ENCODE results near the gene ARHGAP1.

The ARHGAP1 gene

GRCh38 chr11:46669711-46670139 is 30.7 kb downstream of the ARHGAP1 start:
- TF ChIP-seq SUZ12 (IDR thresholded peaks at IDR 0.05): no peak
- TF ChIP-seq FOXK2 (IDR thresholded peaks at IDR 0.05): no peak
- no peak for TF ChIP-seq BHLHE40 (IDR thresholded peaks at IDR 0.05; ENCODE audit: borderline replicate concordance)
- TF ChIP-seq ZNF384 (IDR thresholded peaks at IDR 0.05): no peak
- no peak for TF ChIP-seq LEF1 (IDR thresholded peaks at IDR 0.05; ENCODE audit: borderline replicate concordance)
- no peak for TF ChIP-seq PKNOX1 (IDR thresholded peaks at IDR 0.05)
- TF ChIP-seq TARDBP (IDR thresholded peaks at IDR 0.05): no peak
- TF ChIP-seq L3MBTL2 (conservative IDR thresholded peaks at IDR 0.05): no peak
- TF ChIP-seq CTBP1 (IDR thresholded peaks at IDR 0.05; ENCODE audit: borderline replicate concordance): no peak
- TF ChIP-seq HDGF (IDR thresholded peaks at IDR 0.05; ENCODE audit: borderline replicate concordance): no peak
- TF ChIP-seq FOXA1 (IDR thresholded peaks at IDR 0.05): no peak
- TF ChIP-seq NFRKB (IDR thresholded peaks at IDR 0.05): no peak
- ChIA-PET CTCF (no interaction called here), POLR2A (no interaction called here)
- no peak for DNase-seq (ENCODE audit: extremely low spot score)

- no peak for DNase-seq (ENCODE audit: extremely low spot score)
- CTCF ChIA-PET: no interaction called here
- TF ChIP-seq FOXA1 (IDR thresholded peaks at IDR 0.05) (no peak), ARNT (IDR thresholded peaks at IDR 0.05) (no peak), PKNOX1 (IDR thresholded peaks at IDR 0.05) (no peak), ELF4 (IDR thresholded peaks at IDR 0.05) (no peak), HDGF (IDR thresholded peaks at IDR 0.05; ENCODE audit: borderline replicate concordance) (no peak)
- POLR2A ChIA-PET: no interaction called here
Measured at GRCh38 chr11:46668480-46669085, 31.8 kb downstream of the ARHGAP1 start.

DNA sequence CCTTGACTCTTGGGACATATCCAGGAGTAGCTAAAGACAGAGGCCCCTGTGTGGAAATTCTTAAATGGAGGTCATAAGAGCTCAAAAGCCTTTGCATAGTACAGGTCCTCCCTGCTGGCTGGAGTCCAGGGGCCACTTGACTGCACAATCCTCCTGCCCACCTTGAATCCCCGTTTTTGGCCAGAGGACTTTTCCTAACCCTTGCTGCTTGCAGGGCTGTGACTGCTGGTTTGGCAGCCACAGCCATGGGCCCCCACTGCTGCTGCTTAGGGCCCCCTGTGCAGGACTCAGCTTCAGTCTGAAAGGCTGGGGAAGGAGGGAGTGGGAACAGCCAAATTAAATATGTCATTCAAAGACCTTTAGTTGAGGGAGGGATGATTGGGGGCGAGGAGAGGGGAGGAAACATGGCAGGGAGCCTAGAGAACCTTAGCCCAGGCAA is 33.4 kb downstream of the ARHGAP1 start:
- ChIA-PET POLR2A (no interaction called here), CTCF (interaction anchor here (1.0 kb wide), 1 partner anchor 168 kb away, joined by 3 read pairs; no protein-coding TSS in a partner anchor)
- no peak for DNase-seq (ENCODE audit: extremely low spot score)
- no peak for TF ChIP-seq HDGF (IDR thresholded peaks at IDR 0.05; ENCODE audit: borderline replicate concordance)
- no peak for TF ChIP-seq PKNOX1 (IDR thresholded peaks at IDR 0.05)
- no peak for TF ChIP-seq FOXK2 (IDR thresholded peaks at IDR 0.05)
- TF ChIP-seq NFRKB (IDR thresholded peaks at IDR 0.05): no peak
- no peak for TF ChIP-seq SP1 (IDR thresholded peaks at IDR 0.05)
- TF ChIP-seq CTBP1 (IDR thresholded peaks at IDR 0.05; ENCODE audit: borderline replicate concordance): no peak
- no peak for TF ChIP-seq ELF4 (IDR thresholded peaks at IDR 0.05)

GRCh38 chr11:46666516-46666915 is 33.9 kb downstream of the ARHGAP1 start:
- POLR2A ChIA-PET: interaction anchor here (0.6 kb wide), 1 partner anchor 9 kb away, joined by 3 read pairs; no protein-coding TSS in a partner anchor
- no peak for TF ChIP-seq FOXK2 (IDR thresholded peaks at IDR 0.05)
- TF ChIP-seq L3MBTL2 (conservative IDR thresholded peaks at IDR 0.05): no peak
- no peak for TF ChIP-seq LEF1 (IDR thresholded peaks at IDR 0.05; ENCODE audit: borderline replicate concordance)
- TF ChIP-seq ELF4 (IDR thresholded peaks at IDR 0.05): no peak
- no peak for TF ChIP-seq TARDBP (IDR thresholded peaks at IDR 0.05)
- no peak for TF ChIP-seq SP1 (IDR thresholded peaks at IDR 0.05)
- no peak for TF ChIP-seq BHLHE40 (IDR thresholded peaks at IDR 0.05; ENCODE audit: borderline replicate concordance)
- CTCF ChIA-PET: interaction anchor here (1.0 kb wide), 1 partner anchor 169 kb away, joined by 3 read pairs; no protein-coding TSS in a partner anchor
- DNase-seq (ENCODE audit: extremely low spot score): no peak

- ChIA-PET CTCF (no interaction called here), POLR2A (no interaction called here)
- TF ChIP-seq CTBP1 (IDR thresholded peaks at IDR 0.05; ENCODE audit: borderline replicate concordance): no peak
- DNase-seq (ENCODE audit: extremely low spot score): no peak
Measured at GRCh38 chr11:46665356-46665755, 35.1 kb downstream of the ARHGAP1 start.

DNA sequence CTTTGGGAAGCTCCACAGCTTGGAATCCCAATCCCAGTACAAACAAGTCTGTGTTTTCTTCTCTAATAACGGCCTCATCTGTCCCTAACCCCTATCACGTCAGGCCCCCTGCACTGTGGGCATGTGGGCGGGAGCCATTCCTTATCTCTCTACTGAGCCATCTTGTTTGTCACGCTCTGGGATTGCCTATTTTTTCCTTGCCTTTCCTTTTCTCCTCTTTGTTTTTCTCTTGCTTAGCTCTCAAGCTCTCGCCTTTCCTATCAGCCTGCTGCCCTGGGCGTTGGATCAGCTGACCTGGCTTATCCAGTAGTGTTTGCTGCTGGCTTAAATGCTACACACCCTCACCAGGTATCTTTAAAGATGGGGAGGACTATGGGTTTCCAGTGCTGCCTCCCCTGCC is 35.8 kb downstream of the ARHGAP1 start:
- ChIA-PET CTCF (no interaction called here), POLR2A (no interaction called here)
- TF ChIP-seq LEF1 (IDR thresholded peaks at IDR 0.05; ENCODE audit: borderline replicate concordance) (no peak), PKNOX1 (IDR thresholded peaks at IDR 0.05) (no peak), BHLHE40 (IDR thresholded peaks at IDR 0.05; ENCODE audit: borderline replicate concordance) (no peak), SP1 (IDR thresholded peaks at IDR 0.05) (no peak), FOXM1 (IDR thresholded peaks at IDR 0.05; ENCODE audit: borderline replicate concordance) (no peak), FOXK2 (IDR thresholded peaks at IDR 0.05) (no peak), CTBP1 (IDR thresholded peaks at IDR 0.05; ENCODE audit: borderline replicate concordance) (no peak), TARDBP (IDR thresholded peaks at IDR 0.05) (no peak), L3MBTL2 (conservative IDR thresholded peaks at IDR 0.05) (no peak), HDGF (IDR thresholded peaks at IDR 0.05; ENCODE audit: borderline replicate concordance) (no peak), ZNF384 (IDR thresholded peaks at IDR 0.05) (no peak), FOXA1 (IDR thresholded peaks at IDR 0.05) (no peak), ARNT (IDR thresholded peaks at IDR 0.05) (no peak)
- DNase-seq (ENCODE audit: extremely low spot score): no peak
